Central memory CD8-positive, alpha-beta T cell (primary cell): Measurements from ENCODE around the gene HPD.

Experiments used
- ATAC-seq: fragments of 150-1000 bp; cut with Tn5 transposase; replicated peaks from 2 replicates; pipeline ENCODE4 v1.10.0; 2022; ENCODE audit warnings: mild to moderate bottlenecking, moderate FRiP score, moderate number of reproducible peaks; ENCODE audit not compliant: poor library complexity, severe bottlenecking; ENCODE audit errors: extremely low read depth
- DNase-seq, 2 donors: peaks; one replicate each; pipeline ENCODE4 v3.0.0; 2021; ENCODE audit warnings: low spot score in 2 of 2
- H3K27ac Mint-ChIP-seq: one replicate; pipeline ENCODE4 v1.8.0; 2022; ENCODE audit warnings: low read depth, mild to moderate bottlenecking, moderate library complexity, mixed read lengths
- H3K27me3 Mint-ChIP-seq: one replicate; pipeline ENCODE4 v1.8.0; 2022; ENCODE audit warnings: mixed read lengths
- H3K36me3 Mint-ChIP-seq: one replicate; pipeline ENCODE4 v1.8.0; 2022; ENCODE audit warnings: mild to moderate bottlenecking, moderate library complexity, mixed read lengths; ENCODE audit not compliant: insufficient read depth
- H3K4me1 Mint-ChIP-seq: one replicate; pipeline ENCODE4 v1.8.0; 2022; ENCODE audit warnings: mixed read lengths
- H3K4me3 Mint-ChIP-seq: one replicate; pipeline ENCODE4 v1.8.0; 2022; ENCODE audit warnings: mild to moderate bottlenecking, moderate library complexity, mixed read lengths
- H3K9me3 Mint-ChIP-seq: one replicate; pipeline ENCODE4 v1.8.0; 2022; ENCODE audit warnings: mixed read lengths

HPD gene

DNA sequence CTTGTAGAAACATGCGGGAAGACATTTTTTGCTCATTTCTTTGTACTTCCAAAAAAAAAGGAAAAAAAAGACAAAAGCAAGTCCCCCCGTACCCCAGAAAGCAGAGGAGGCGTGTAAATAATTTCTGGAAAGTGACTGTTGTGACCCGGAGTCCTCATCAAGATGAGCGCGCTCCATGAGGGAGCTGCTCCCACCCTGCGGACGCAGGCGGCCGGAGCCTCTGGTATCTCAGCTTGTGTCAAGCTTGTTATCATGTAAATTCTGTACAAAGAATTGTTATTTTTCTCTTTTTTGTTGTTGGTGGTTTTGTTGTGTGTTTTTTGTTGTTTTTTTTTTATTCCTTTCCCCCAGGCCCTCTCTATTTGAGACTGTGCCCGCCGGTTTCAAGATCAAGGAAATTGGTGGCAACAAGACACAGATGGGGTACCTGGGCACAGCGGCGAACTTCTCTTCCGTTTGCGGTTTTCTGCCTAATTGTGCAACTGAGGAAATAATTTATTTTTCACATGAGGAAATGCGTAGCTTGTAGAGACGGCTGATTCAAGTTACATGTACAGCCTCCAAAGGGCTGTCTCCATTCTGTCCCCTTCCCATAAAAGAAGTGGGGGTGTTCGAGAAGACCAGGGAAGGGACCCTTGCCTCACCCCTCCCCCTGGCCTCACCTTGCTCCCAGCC lies 27.0 kb downstream of the HPD start:
- peaks cover 22% of the 10 kb centered on the region for H3K4me1 Mint-ChIP-seq

DNA sequence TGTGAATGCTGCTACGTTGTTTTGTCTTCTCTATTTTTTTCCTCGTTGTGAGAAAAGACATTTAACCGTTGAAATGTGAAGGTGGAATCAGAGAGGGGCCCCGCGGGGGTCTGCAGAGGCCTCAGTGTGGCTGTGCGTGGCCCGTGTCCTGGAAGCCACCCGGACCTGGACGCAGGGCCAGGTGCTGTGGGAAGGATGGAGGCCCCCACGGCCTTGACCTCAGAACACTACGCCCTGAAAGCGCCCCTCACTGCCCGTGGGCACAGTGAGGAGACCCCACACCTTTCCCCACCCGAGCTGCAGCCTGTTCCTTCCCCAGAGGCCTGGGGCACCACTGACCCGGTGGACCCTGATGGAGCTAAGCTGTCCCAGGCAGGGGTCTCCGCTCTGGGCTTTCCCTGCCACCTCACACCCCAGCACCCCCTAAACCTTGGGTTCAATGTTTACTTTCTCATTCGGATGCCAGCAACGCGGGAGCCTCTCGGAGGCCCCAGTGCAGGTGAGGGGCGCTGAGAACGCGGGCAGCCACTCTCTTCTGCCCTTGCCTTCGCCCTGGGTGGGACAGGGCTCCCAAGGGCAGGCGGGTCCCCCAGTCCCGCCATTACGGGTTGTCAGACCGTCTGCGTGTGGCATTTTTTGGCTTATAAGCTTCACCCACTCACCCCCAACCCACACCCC lies 27.9 kb downstream of the HPD start:
- DNase-seq (no peak), ATAC-seq (no peak)
- Mint-ChIP-seq H3K4me1 (peaks cover 29% of the 10 kb centered on the region), H3K4me3 (no peak overlapping the region), H3K27ac (no peak overlapping the region), H3K27me3 (no peaks in the 10 kb centered on the region), H3K36me3 (peaks cover 55% of the 10 kb centered on the region), H3K9me3 (no peaks in the 10 kb centered on the region)

More for the DNA sequence above, 27.0 kb downstream of the HPD start:
- no peak overlapping the region for H3K4me3 Mint-ChIP-seq
- ATAC-seq = no peak
- no peaks in the 10 kb centered on the region for H3K27me3 Mint-ChIP-seq
- no peaks in the 10 kb centered on the region for H3K9me3 Mint-ChIP-seq
- DNase-seq = no peak
- peaks cover 48% of the 10 kb centered on the region for H3K36me3 Mint-ChIP-seq
- H3K27ac Mint-ChIP-seq = no peak overlapping the region

DNA sequence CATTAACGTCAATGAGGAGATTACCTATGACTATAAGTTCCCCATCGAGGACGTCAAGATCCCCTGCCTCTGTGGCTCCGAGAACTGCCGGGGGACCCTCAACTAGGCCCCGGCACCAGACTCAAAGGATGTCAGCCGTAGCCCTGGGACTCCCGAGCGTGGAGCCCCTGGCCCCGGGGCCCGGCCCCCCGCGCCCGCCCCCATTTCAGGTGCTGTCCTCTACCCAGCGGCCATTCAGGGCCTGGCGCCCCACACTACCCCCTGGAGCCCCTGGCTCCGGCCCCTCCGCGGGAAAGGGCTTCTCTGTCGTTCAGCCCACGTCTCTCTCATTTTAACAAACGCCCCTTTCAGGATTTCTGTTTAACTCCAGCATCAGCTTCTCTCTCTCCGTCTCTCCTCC lies 28.5 kb downstream of the HPD start:
- no peak for DNase-seq
- no peaks in the 10 kb centered on the region for H3K27me3 Mint-ChIP-seq
- no peaks in the 10 kb centered on the region for H3K9me3 Mint-ChIP-seq
- peaks cover 29% of the 10 kb centered on the region for H3K4me1 Mint-ChIP-seq
- no peak overlapping the region for H3K27ac Mint-ChIP-seq
- peaks cover 58% of the 10 kb centered on the region for H3K36me3 Mint-ChIP-seq
- H3K4me3 Mint-ChIP-seq = no peak overlapping the region
- no peak for ATAC-seq

DNA sequence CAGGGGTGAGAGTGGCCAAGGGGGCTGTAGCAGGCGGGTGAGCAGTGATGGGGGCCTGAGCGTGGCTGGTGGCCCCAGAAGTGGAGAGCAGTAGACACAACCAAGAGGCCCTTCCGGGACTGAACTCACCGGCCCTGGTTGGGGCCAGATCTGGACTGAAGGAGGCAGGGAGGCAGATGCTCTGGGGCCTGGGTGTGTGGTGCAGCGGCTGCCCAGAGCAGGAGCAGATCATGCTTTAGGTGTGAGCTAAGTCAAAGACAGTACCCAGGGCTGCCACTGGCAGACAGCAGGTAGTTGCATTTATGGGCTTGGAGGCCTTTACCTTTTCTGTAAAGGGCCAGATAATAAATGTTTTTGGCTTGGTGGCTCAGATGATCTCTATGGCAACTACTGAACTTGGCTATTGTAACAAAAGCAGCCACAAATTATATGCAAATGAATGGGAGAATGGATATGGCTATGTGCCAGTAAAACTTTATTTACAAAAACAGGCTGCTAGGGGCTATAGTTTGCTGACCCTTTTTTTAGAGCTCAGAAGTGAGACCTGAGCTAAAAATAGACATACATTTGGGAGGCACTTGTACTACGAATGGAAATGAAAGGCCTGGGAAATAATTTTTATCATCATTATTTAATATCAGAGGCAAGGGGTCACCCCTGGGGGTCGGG lies 29.3 kb downstream of the HPD start:
- ATAC-seq (no peak), DNase-seq (no peak)
- no peak overlapping the region for H3K4me3 Mint-ChIP-seq
- H3K27ac Mint-ChIP-seq = peak overlapping the region; percentile 73
- H3K36me3 Mint-ChIP-seq = peaks cover 62% of the 10 kb centered on the region
- H3K9me3 Mint-ChIP-seq = no peaks in the 10 kb centered on the region
- H3K4me1 Mint-ChIP-seq = peaks cover 29% of the 10 kb centered on the region
- no peaks in the 10 kb centered on the region for H3K27me3 Mint-ChIP-seq

DNA sequence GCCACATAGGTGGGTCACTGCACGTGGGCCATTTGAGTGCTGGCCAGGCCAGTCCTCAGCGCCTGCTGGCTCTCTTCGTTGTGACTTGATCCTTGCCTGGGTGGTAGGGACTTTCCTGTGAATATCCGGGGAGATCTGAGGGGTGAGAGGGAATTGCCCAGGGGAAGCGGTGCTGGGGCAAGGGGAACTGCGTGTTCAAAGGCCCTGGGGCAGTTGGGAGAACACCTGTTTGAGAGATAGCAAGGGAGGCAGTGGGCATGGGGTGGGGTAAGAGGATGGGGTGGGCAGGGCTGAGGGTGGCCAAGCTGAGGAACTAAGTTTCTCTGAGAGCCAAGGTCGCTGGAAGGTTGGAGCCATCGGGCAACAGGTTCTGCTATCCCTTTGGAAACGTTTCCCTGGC lies 29.8 kb downstream of the HPD start:
- ATAC-seq (no peak), DNase-seq (no peak)
- Mint-ChIP-seq H3K4me1 (peaks cover 29% of the 10 kb centered on the region), H3K9me3 (no peaks in the 10 kb centered on the region), H3K36me3 (peaks cover 65% of the 10 kb centered on the region), H3K27ac (peak overlapping the region; percentile 73), H3K27me3 (no peaks in the 10 kb centered on the region), H3K4me3 (no peak overlapping the region)

DNA sequence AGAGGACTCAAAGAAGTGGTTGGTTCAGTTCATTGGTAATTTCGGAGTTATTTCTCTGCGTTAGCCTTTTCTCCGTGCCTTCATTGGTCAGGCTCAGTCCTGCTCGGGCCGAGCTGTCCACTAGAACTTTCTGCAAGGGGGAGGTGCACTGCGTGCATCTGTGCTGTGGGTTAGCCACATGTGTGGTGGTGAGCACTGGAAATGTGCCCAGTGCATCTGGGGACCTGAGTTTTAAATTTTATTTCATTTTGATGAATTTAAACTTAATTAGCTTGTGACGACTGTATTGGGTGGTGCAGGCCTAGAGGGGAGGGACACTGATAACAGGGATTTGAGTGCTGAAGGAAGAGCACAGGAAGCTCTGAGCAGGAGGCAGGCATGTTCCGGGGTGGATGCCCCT lies 30.4 kb downstream of the HPD start:
- H3K36me3 Mint-ChIP-seq = peaks cover 66% of the 10 kb centered on the region
- H3K27ac Mint-ChIP-seq = peak overlapping the region; percentile 73
- no peaks in the 10 kb centered on the region for H3K27me3 Mint-ChIP-seq
- H3K9me3 Mint-ChIP-seq = no peaks in the 10 kb centered on the region
- ATAC-seq = no peak
- DNase-seq = no peak
- H3K4me3 Mint-ChIP-seq = no peak overlapping the region
- H3K4me1 Mint-ChIP-seq = peaks cover 29% of the 10 kb centered on the region

DNA sequence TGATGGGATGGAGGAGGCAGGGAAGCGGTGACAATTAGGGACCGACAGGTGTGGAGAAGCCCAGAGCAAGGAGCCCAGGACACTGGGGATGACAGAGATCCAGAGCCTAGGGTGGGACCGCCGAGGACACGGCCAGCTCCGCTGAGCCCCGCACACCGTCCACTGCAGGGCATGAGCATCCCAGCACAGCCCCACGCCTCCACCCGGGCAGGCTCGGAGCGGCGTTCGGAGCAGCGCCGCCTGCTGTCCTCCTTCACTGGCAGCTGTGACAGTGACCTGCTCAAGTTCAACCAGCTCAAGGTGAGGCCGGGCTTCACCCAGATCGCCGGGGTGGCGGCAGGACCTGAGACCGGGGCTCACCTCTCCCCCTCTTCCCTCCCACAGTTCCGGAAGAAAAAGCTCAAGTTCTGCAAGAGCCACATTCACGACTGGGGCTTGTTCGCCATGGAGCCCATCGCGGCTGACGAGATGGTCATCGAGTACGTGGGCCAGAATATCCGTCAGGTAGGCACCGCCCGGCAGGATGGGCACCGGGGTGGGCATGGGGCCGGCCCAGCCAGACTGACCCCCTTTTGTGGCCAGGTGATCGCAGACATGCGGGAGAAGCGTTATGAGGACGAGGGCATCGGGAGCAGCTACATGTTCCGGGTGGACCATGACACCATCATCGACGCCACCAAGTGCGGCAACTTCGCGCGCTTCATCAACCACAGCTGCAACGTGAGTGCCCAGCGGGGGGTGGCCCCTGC lies 31.1 kb downstream of the HPD start:
- Mint-ChIP-seq H3K4me3 (no peak overlapping the region), H3K4me1 (peaks cover 29% of the 10 kb centered on the region), H3K27me3 (no peaks in the 10 kb centered on the region), H3K9me3 (no peaks in the 10 kb centered on the region), H3K27ac (peak overlapping the region; percentile 90), H3K36me3 (peaks cover 70% of the 10 kb centered on the region)
- no peak for ATAC-seq
- DNase-seq = no peak

DNA sequence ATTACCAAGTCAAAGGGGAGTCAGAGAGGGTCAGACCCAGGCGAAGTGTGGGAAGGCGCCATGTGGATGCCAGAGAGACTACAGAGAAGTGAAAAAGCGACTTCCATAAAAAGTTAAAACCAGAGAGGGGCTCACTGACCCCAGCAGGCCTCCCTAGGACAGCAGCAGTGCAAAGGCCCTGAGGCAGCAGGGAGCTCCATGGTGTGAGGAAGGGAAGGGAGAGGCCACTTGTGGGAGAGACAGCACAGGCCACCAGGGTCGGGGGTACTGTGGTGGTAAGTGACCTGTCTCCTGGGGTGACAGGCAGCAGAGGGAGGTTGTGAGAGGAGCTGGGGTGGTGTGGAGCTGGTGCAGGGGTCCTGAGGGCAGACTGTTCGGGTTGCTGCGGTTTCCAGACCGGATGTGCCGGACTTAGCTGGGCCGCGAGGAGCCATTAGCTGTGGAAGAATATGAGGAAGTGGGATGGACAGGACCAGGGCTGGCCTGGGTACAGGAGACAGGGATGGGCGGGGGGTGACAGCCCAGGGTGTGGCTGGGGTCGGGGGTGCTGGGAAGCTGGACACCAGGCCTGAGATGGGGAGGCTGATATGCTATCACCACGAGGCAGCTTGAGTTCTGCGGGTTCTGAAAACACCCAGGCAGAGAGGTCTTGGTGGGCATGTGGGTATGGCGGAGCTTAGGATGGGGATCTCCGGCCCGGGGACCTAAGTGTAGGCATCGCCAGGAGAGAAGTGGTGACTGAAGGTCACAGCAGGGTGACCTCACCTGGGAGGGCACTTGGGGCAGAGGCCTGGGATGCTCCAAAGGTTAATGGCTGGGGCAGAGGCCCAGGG lies 32.1 kb downstream of the HPD start:
- H3K36me3 Mint-ChIP-seq = peaks cover 72% of the 10 kb centered on the region
- H3K4me1 Mint-ChIP-seq = peaks cover 29% of the 10 kb centered on the region
- peak overlapping the region; percentile 90 for H3K27ac Mint-ChIP-seq
- ATAC-seq (no peak), DNase-seq (no peak)
- no peaks in the 10 kb centered on the region for H3K9me3 Mint-ChIP-seq
- H3K4me3 Mint-ChIP-seq = peak overlapping the region; percentile 44
- no peaks in the 10 kb centered on the region for H3K27me3 Mint-ChIP-seq

DNA sequence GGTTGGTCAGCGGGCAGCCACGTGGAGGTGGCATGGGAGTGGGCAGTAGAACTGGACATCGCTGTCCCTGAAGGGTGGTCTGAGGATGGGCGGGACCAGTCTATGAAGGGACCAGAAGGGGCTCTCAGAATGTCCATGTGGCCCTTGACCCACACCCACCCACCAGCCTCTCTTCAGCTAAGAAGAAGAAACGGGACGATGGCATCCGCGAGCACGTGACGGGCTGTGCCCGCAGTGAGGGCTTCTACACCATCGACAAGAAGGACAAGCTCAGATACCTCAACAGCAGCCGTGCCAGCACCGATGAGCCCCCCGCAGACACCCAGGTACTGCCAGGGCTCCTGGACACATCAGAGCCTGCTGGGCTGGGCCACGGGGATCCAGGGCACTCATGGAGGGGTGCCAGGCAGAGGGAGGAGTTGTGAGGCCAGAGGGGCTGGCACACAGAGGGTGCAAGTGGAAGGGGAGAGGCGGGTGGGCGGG lies 33.6 kb downstream of the HPD start:
- Mint-ChIP-seq H3K4me3 (no peak overlapping the region), H3K36me3 (peaks cover 74% of the 10 kb centered on the region), H3K27ac (no peak overlapping the region), H3K9me3 (no peaks in the 10 kb centered on the region), H3K27me3 (no peaks in the 10 kb centered on the region), H3K4me1 (peaks cover 29% of the 10 kb centered on the region)
- ATAC-seq (no peak), DNase-seq (no peak)

DNA sequence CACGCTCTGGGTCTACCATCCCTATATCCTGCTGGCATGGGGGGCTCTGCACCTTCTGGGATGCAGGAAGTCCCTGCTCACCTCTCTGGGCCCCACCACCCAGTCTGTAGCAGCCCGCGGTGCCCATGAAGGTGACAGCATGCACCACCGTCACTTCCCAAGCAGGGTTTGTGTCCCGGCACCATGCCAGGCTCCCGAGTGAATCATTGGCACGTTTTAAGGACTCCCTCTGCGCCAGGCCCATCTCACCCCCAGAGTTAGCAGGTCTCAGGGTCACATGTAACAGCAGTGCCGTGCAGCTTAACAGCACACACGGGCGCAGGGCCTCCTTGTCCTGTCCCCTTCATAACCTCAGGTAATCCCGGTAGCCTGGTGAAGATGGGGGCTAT lies 34.9 kb downstream of the HPD start:
- H3K27me3 Mint-ChIP-seq = no peaks in the 10 kb centered on the region
- no peak for ATAC-seq
- DNase-seq = no peak
- H3K4me3 Mint-ChIP-seq = no peak overlapping the region
- peaks cover 23% of the 10 kb centered on the region for H3K4me1 Mint-ChIP-seq
- H3K27ac Mint-ChIP-seq = no peak overlapping the region
- H3K9me3 Mint-ChIP-seq = no peaks in the 10 kb centered on the region
- peaks cover 74% of the 10 kb centered on the region for H3K36me3 Mint-ChIP-seq

DNA sequence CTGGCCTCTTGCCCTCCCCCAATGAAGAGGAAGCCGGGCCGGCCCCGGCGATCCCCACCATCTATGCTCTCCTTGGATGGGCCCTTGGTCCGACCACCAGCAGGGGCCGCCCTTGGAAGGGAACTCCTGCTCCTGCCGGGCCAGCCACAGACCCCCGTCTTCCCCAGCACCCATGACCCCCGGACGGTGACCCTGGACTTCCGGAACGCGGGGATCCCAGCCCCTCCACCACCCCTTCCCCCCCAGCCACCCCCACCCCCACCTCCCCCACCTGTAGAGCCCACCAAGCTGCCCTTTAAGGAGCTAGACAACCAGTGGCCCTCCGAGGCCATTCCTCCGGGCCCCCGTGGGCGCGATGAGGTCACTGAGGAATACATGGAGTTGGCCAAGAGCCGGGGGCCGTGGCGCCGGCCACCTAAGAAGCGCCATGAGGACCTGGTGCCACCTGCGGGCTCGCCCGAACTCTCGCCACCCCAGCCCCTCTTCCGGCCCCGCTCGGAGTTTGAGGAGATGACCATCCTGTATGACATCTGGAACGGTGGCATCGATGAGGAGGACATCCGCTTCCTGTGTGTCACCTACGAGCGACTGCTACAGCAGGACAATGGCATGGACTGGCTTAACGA lies 35.4 kb downstream of the HPD start:
- no peak for ATAC-seq
- DNase-seq = no peak
- Mint-ChIP-seq H3K27me3 (no peaks in the 10 kb centered on the region), H3K9me3 (no peaks in the 10 kb centered on the region), H3K4me3 (no peak overlapping the region), H3K27ac (no peak overlapping the region), H3K36me3 (peaks cover 72% of the 10 kb centered on the region), H3K4me1 (peaks cover 18% of the 10 kb centered on the region)
